Neural cell (in vitro differentiated cells): ENCODE measurements around the gene SLC31A1. TPM values are rescaled to one million over a fixed set of nuclear protein-coding genes. Genes with fewer than 3 reads are reported as not detected.

ENCODE experiments used
- H2AFZ ChIP-seq: fragments of 200-600, 300-800 bp; sonication (generic), shearing (Covaris generic); 2 replicates; pipeline ENCODE4 v1.6.0; 2014; ENCODE audit warnings: low read depth, mild to moderate bottlenecking, antibody characterized with exemption, low read length, moderate library complexity
- H3F3A ChIP-seq: fragments of 200-600 bp; shearing (Covaris generic); 2 replicates; pipeline ENCODE4 v1.6.1; 2016; ENCODE audit warnings: mild to moderate bottlenecking, moderate library complexity, mixed read lengths, antibody characterized with exemption, low read length; ENCODE audit not compliant: insufficient read depth, poor library complexity, severe bottlenecking
- H3K27ac ChIP-seq: fragments of 200-600, 300-800 bp; sonication (generic), shearing (Covaris generic); 2 replicates; pipeline ENCODE4 v1.5.1; 2014; ENCODE audit warnings: mild to moderate bottlenecking, low read length, moderate library complexity
- H3K27me3 ChIP-seq: fragments of 300-800, 200-600 bp; sonication (generic), shearing (Covaris generic); 2 replicates; pipeline ENCODE4 v1.6.0; 2014; ENCODE audit warnings: mild to moderate bottlenecking, low read depth, low read length, moderate library complexity; ENCODE audit not compliant: insufficient read depth
- H3K36me3 ChIP-seq: fragments of 300-800, 200-600 bp; sonication (generic), shearing (Covaris generic); 2 replicates; pipeline ENCODE4 v1.5.1; 2014; ENCODE audit warnings: mild to moderate bottlenecking, antibody characterized with exemption, low read length, moderate library complexity; ENCODE audit not compliant: insufficient read depth
- H3K4me2 ChIP-seq: fragments of 300-800, 200-600 bp; sonication (generic), shearing (Covaris generic); 2 replicates; pipeline ENCODE4 v1.6.0; 2014; ENCODE audit warnings: mild to moderate bottlenecking, low read length
- H3K4me3 ChIP-seq: fragments of 300-800, 200-600 bp; sonication (generic), shearing (Covaris generic); 2 replicates; pipeline ENCODE4 v1.5.1; 2014; ENCODE audit warnings: mild to moderate bottlenecking, low read length, moderate library complexity
- H3K79me2 ChIP-seq: fragments of 200-600 bp; shearing (Covaris generic); replicated peaks from 2 replicates; pipeline ENCODE4 v1.6.0; 2014; ENCODE audit warnings: mild to moderate bottlenecking, low read length, moderate library complexity; ENCODE audit not compliant: insufficient read depth
- H3K9ac ChIP-seq: fragments of 300-800, 200-600 bp; sonication (generic), shearing (Covaris generic); 2 replicates; pipeline ENCODE4 v1.6.1; 2016; ENCODE audit warnings: mild to moderate bottlenecking, low read length, mixed read lengths
- H3K9me2 ChIP-seq: fragments of 200-600 bp; shearing (Covaris generic); 2 replicates; pipeline ENCODE4 v1.6.1; 2016; ENCODE audit warnings: mild to moderate bottlenecking, low read length, mixed read lengths; ENCODE audit not compliant: insufficient read depth
- H3K9me3 ChIP-seq: fragments of 200-600, 300-800 bp; sonication (generic), shearing (Covaris generic); 2 replicates; pipeline ENCODE4 v1.6.1; 2016; ENCODE audit warnings: mild to moderate bottlenecking, mixed run types, low read length, moderate library complexity, mixed read lengths
- H4K20me1 ChIP-seq: fragments of 200-600 bp; shearing (Covaris generic); 2 replicates; pipeline ENCODE4 v1.6.1; 2016; ENCODE audit warnings: mild to moderate bottlenecking, mixed run types; ENCODE audit not compliant: insufficient read depth
- EP300 ChIP-seq: fragments of 450-650 bp; conservative IDR thresholded peaks from 2 replicates; pipeline ENCODE4 v1.6.1; 2014; ENCODE audit warnings: antibody characterized with exemption, mild to moderate bottlenecking, moderate library complexity; ENCODE audit not compliant: poor library complexity, severe bottlenecking
- EZH2 ChIP-seq: fragments of 200-600, 300-800 bp; shearing (Covaris generic), sonication (generic); IDR thresholded peaks from 2 replicates; pipeline ENCODE4 v1.6.1; 2014; ENCODE audit warnings: antibody characterized with exemption, low read length, borderline replicate concordance, mild to moderate bottlenecking; ENCODE audit not compliant: insufficient read depth, poor library complexity, severe bottlenecking
- MXI1 ChIP-seq: fragments of 450-650 bp; conservative IDR thresholded peaks from 2 replicates; pipeline ENCODE4 v1.6.1; 2014; ENCODE audit warnings: antibody characterized with exemption, mild to moderate bottlenecking; ENCODE audit not compliant: poor library complexity, severe bottlenecking
- POLR2AphosphoS5 ChIP-seq: IDR thresholded peaks from 2 replicates; pipeline ENCODE4 v1.6.1; 2012
- RAD21 ChIP-seq: fragments of 450-650 bp; conservative IDR thresholded peaks from 2 replicates; pipeline ENCODE4 v1.6.1; 2014; ENCODE audit warnings: antibody characterized with exemption, mild to moderate bottlenecking, moderate library complexity
- SMC3 ChIP-seq: fragments of 450-650 bp; conservative IDR thresholded peaks from 2 replicates; pipeline ENCODE4 v1.6.1; 2014; ENCODE audit warnings: antibody characterized with exemption, mild to moderate bottlenecking, moderate library complexity; ENCODE audit not compliant: poor library complexity
- TAF1 ChIP-seq: IDR thresholded peaks from 2 replicates; pipeline ENCODE4 v1.6.1; 2012; ENCODE audit warnings: low read depth
- polyA plus RNA-seq: library from polyadenylated mRNA; depleted of rRNA; stranded (reverse); fragments of >200 nt; gene quantifications from 2 replicates; pipeline ENCODE4 v1.2.3, GENCODE V29; 2014
- TF ChIP-seq, protein P1 (sequence below): IDR thresholded peaks from 2 replicates; pipeline ENCODE4 v1.6.1; 2012; ENCODE audit warnings: borderline replicate concordance
- TF ChIP-seq, protein P2 (sequence below): fragments of 450-650 bp; IDR thresholded peaks from 2 replicates; pipeline ENCODE4 v1.5.1; 2014; ENCODE audit warnings: antibody characterized with exemption, mild to moderate bottlenecking, moderate library complexity; ENCODE audit not compliant: poor library complexity, severe bottlenecking

Gene SLC31A1
- polyA plus RNA-seq, 1 donor from 2014 or later, result 7.4 TPM

DNA sequence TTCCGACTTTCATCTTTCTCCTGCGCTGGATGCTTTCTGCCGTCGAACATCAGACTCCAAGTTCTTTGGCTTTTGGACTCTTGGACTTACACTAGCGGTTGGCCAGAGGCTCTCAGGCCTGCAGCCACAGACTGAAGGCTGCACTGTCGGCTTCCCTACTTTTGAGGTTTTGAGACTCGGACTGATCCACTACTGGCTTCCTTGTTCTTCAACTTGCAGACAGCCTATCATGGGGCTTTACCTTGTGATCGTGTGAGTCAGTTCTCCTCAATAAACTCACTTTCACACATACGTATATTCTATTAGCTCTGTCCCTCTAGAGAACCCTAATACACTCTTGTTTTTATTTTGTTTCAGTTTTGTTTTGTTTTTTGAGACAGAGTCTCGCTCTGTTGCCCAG lies 10.5 kb upstream of the SLC31A1 start:
- H3K9me3 ChIP-seq, result no peaks in the 10 kb centered on the region
- no peak overlapping the region for H3K27ac ChIP-seq
- TF ChIP-seq TAF1 (no peak), EP300 (no peak), MXI1 (no peak), POLR2AphosphoS5 (no peak), EZH2 (no peak), SMC3 (no peak)
- TF ChIP-seq, protein P1, sequence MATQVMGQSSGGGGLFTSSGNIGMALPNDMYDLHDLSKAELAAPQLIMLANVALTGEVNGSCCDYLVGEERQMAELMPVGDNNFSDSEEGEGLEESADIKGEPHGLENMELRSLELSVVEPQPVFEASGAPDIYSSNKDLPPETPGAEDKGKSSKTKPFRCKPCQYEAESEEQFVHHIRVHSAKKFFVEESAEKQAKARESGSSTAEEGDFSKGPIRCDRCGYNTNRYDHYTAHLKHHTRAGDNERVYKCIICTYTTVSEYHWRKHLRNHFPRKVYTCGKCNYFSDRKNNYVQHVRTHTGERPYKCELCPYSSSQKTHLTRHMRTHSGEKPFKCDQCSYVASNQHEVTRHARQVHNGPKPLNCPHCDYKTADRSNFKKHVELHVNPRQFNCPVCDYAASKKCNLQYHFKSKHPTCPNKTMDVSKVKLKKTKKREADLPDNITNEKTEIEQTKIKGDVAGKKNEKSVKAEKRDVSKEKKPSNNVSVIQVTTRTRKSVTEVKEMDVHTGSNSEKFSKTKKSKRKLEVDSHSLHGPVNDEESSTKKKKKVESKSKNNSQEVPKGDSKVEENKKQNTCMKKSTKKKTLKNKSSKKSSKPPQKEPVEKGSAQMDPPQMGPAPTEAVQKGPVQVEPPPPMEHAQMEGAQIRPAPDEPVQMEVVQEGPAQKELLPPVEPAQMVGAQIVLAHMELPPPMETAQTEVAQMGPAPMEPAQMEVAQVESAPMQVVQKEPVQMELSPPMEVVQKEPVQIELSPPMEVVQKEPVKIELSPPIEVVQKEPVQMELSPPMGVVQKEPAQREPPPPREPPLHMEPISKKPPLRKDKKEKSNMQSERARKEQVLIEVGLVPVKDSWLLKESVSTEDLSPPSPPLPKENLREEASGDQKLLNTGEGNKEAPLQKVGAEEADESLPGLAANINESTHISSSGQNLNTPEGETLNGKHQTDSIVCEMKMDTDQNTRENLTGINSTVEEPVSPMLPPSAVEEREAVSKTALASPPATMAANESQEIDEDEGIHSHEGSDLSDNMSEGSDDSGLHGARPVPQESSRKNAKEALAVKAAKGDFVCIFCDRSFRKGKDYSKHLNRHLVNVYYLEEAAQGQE, result no peak
- TF ChIP-seq, protein P2, sequence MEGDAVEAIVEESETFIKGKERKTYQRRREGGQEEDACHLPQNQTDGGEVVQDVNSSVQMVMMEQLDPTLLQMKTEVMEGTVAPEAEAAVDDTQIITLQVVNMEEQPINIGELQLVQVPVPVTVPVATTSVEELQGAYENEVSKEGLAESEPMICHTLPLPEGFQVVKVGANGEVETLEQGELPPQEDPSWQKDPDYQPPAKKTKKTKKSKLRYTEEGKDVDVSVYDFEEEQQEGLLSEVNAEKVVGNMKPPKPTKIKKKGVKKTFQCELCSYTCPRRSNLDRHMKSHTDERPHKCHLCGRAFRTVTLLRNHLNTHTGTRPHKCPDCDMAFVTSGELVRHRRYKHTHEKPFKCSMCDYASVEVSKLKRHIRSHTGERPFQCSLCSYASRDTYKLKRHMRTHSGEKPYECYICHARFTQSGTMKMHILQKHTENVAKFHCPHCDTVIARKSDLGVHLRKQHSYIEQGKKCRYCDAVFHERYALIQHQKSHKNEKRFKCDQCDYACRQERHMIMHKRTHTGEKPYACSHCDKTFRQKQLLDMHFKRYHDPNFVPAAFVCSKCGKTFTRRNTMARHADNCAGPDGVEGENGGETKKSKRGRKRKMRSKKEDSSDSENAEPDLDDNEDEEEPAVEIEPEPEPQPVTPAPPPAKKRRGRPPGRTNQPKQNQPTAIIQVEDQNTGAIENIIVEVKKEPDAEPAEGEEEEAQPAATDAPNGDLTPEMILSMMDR, result no peak
- no peaks in the 10 kb centered on the region for H3K9me2 ChIP-seq
- no peaks in the 10 kb centered on the region for H3K36me3 ChIP-seq
- H3K9ac ChIP-seq, result no peak overlapping the region
- no peak overlapping the region for H3K4me3 ChIP-seq
- no peaks in the 10 kb centered on the region for H3K79me2 ChIP-seq
- H3K4me2 ChIP-seq, result no peak overlapping the region
- H3K27me3 ChIP-seq, result no peaks in the 10 kb centered on the region
- H2AFZ ChIP-seq, result no peak overlapping the region
- H3F3A ChIP-seq, result no peaks in the 10 kb centered on the region
- H4K20me1 ChIP-seq, result no peaks in the 10 kb centered on the region

DNA sequence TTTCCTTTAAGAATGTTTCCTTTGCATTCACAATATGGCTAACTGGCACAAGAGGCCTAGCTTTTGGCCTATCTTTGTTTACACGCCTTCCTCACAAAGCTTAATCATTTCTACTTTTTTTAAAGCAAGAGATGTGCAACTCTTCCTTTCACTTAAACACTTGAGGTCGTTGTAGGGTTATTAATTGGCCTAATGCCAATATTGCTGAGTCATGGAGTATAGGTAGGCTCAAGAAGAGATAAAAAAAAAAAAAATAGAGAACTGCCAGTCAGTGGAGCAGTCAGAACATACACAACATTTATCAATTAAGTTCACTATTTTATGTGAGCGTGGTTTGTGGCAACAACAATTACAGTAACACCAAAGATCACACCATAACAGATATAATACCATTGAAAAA lies 6.2 kb upstream of the SLC31A1 start:
- Histone ChIP-seq H3K9ac (no peak overlapping the region), H3K79me2 (peaks cover 22% of the 10 kb centered on the region), H3K27ac (no peak overlapping the region), H4K20me1 (no peaks in the 10 kb centered on the region), H3K27me3 (no peaks in the 10 kb centered on the region), H3K4me2 (no peak overlapping the region), H3K9me3 (no peaks in the 10 kb centered on the region), H3K9me2 (no peaks in the 10 kb centered on the region), H2AFZ (no peak overlapping the region), H3F3A (no peaks in the 10 kb centered on the region), H3K36me3 (peaks cover 7% of the 10 kb centered on the region), H3K4me3 (no peak overlapping the region)
- TF ChIP-seq RAD21 (no peak), MXI1 (no peak), POLR2AphosphoS5 (no peak), EP300 (no peak), EZH2 (no peak), SMC3 (no peak), TAF1 (no peak)
- TF ChIP-seq, protein P2, result no peak
- TF ChIP-seq, protein P1, result no peak
